HEK293T (cell line): Measurements from ENCODE around the gene MPZL1.

Source experiments
- CTCF ChIA-PET: fragments of 350-600 bp; formaldehyde crosslinking; extraction: SDS; loops from one replicate; lab custom pipeline; 2021; ENCODE audit warnings: antibody characterized with exemption, inconsistent platforms; lab: Yijun Ruan, JAX
- POLR2A ChIA-PET: fragments of 350-600 bp; formaldehyde crosslinking; extraction: SDS; loops from one replicate; lab custom pipeline; 2020; ENCODE audit warnings: antibody characterized with exemption, inconsistent platforms; lab: Yijun Ruan, JAX
- DNase-seq: peaks from one replicate; pipeline ENCODE4 v3.0.0; 2012; ENCODE audit warnings: mixed read lengths; ENCODE audit errors: extremely low spot score
- ARNT ChIP-seq: fragments of 450-650 bp; IDR thresholded peaks from 2 replicates; pipeline ENCODE4 v1.6.1; 2017; ENCODE audit warnings: mild to moderate bottlenecking
- BHLHE40 ChIP-seq: fragments of 450-650 bp; IDR thresholded peaks from 2 replicates; pipeline ENCODE4 v1.6.1; 2016; ENCODE audit warnings: mild to moderate bottlenecking, moderate library complexity, borderline replicate concordance
- CTBP1 ChIP-seq: fragments of 450-650 bp; IDR thresholded peaks from 2 replicates; pipeline ENCODE4 v1.6.1; 2016; ENCODE audit warnings: borderline replicate concordance
- ELF4 ChIP-seq: fragments of 450-650 bp; IDR thresholded peaks from 2 replicates; pipeline ENCODE4 v1.6.1; 2017; ENCODE audit warnings: antibody characterized with exemption
- FOXA1 ChIP-seq: fragments of 450-650 bp; IDR thresholded peaks from 2 replicates; pipeline ENCODE4 v1.6.1; 2016; ENCODE audit warnings: mild to moderate bottlenecking
- FOXK2 ChIP-seq: fragments of 450-650 bp; IDR thresholded peaks from 2 replicates; pipeline ENCODE4 v1.6.1; 2016; ENCODE audit warnings: mild to moderate bottlenecking
- FOXM1 ChIP-seq: fragments of 450-650 bp; IDR thresholded peaks from 2 replicates; pipeline ENCODE4 v1.6.1; 2017; ENCODE audit warnings: mild to moderate bottlenecking, borderline replicate concordance
- HDGF ChIP-seq: fragments of 450-650 bp; IDR thresholded peaks from 2 replicates; pipeline ENCODE4 v1.6.1; 2017; ENCODE audit warnings: antibody characterized with exemption, borderline replicate concordance
- L3MBTL2 ChIP-seq: fragments of 450-650 bp; conservative IDR thresholded peaks from 2 replicates; pipeline ENCODE4 v1.6.1; 2016; ENCODE audit warnings: mild to moderate bottlenecking
- LEF1 ChIP-seq: fragments of 450-650 bp; IDR thresholded peaks from 2 replicates; pipeline ENCODE4 v1.6.1; 2017; ENCODE audit warnings: mild to moderate bottlenecking, borderline replicate concordance
- NFRKB ChIP-seq: fragments of 450-650 bp; IDR thresholded peaks from 2 replicates; pipeline ENCODE4 v1.6.1; 2016; ENCODE audit warnings: mild to moderate bottlenecking, moderate library complexity
- PKNOX1 ChIP-seq: fragments of 450-650 bp; IDR thresholded peaks from 2 replicates; pipeline ENCODE4 v1.6.1; 2016
- SP1 ChIP-seq: fragments of 450-650 bp; IDR thresholded peaks from 2 replicates; pipeline ENCODE4 v1.6.1; 2017
- SUZ12 ChIP-seq: fragments of 450-650 bp; IDR thresholded peaks from 2 replicates; pipeline ENCODE4 v1.6.1; 2016; ENCODE audit warnings: mild to moderate bottlenecking
- TARDBP ChIP-seq: fragments of 450-650 bp; IDR thresholded peaks from 2 replicates; pipeline ENCODE4 v1.6.1; 2016
- ZNF384 ChIP-seq: fragments of 450-650 bp; IDR thresholded peaks from 2 replicates; pipeline ENCODE4 v1.6.1; 2016

Gene MPZL1

GRCh38 chr1:167767761-167768160 lies 46.0 kb downstream of the MPZL1 start:
- ChIA-PET POLR2A (interaction anchor here (0.6 kb wide), 1 partner anchor 33 kb away, joined by 3 read pairs; no protein-coding TSS in a partner anchor), CTCF (no interaction called here)
- TF ChIP-seq HDGF (no peak), PKNOX1 (no peak), L3MBTL2 (no peak), LEF1 (no peak), BHLHE40 (no peak), ARNT (no peak), ZNF384 (no peak), TARDBP (no peak), FOXK2 (no peak)
- no peak for DNase-seq

GRCh38 chr1:167770127-167770526 lies 48.3 kb downstream of the MPZL1 start:
- CTCF ChIA-PET: interaction anchor here (0.6 kb wide), 1 partner anchor 15 kb away, joined by 3 read pairs; no protein-coding TSS in a partner anchor
- DNase-seq: no peak
- TF ChIP-seq FOXA1: no peak
- no peak for TF ChIP-seq NFRKB
- TF ChIP-seq ELF4: no peak
- TF ChIP-seq ZNF384: no peak
- TF ChIP-seq TARDBP: no peak
- no peak for TF ChIP-seq SP1
- POLR2A ChIA-PET: no interaction called here

- POLR2A ChIA-PET: no interaction called here
- TF ChIP-seq ELF4 (no peak), LEF1 (no peak), CTBP1 (no peak), TARDBP (no peak), HDGF (no peak), L3MBTL2 (no peak), SUZ12 (no peak), BHLHE40 (no peak), PKNOX1 (no peak), FOXA1 (no peak), NFRKB (no peak), FOXK2 (no peak), ARNT (no peak), ZNF384 (no peak)
- no peak for DNase-seq
- CTCF ChIA-PET: no interaction called here
Observed at GRCh38 chr1:167772436-167772835, 50.7 kb downstream of the MPZL1 start.

- no peak for DNase-seq
- TF ChIP-seq BHLHE40: no peak
- no peak for TF ChIP-seq SUZ12
- TF ChIP-seq ARNT: no peak
- no peak for TF ChIP-seq SP1
- no peak for TF ChIP-seq ZNF384
- no peak for TF ChIP-seq PKNOX1
- TF ChIP-seq FOXK2: no peak
- TF ChIP-seq FOXM1: no peak
- ChIA-PET CTCF (interaction anchor here (0.6 kb wide), 1 partner anchor 311 kb away, joined by 3 read pairs; no protein-coding TSS in a partner anchor), POLR2A (no interaction called here)
Observed at GRCh38 chr1:167773516-167773915, 51.7 kb downstream of the MPZL1 start.

- TF ChIP-seq CTBP1: no peak
- no peak for TF ChIP-seq ARNT
- no peak for TF ChIP-seq FOXM1
- TF ChIP-seq HDGF: no peak
- ChIA-PET POLR2A (no interaction called here), CTCF (no interaction called here)
- DNase-seq: no peak
Observed at GRCh38 chr1:167774710-167775109, 52.9 kb downstream of the MPZL1 start.

- TF ChIP-seq FOXA1 (no peak), ZNF384 (no peak), ARNT (no peak), FOXK2 (no peak), SUZ12 (no peak), LEF1 (no peak), PKNOX1 (no peak), ELF4 (no peak), NFRKB (no peak), BHLHE40 (no peak), L3MBTL2 (no peak), CTBP1 (no peak), SP1 (no peak), FOXM1 (no peak), TARDBP (no peak)
- ChIA-PET CTCF (no interaction called here), POLR2A (no interaction called here)
- DNase-seq: no peak
Observed at GRCh38 chr1:167775178-167775577, 53.4 kb downstream of the MPZL1 start.

GRCh38 chr1:167776151-167776550 lies 54.4 kb downstream of the MPZL1 start:
- CTCF ChIA-PET: no interaction called here
- TF ChIP-seq TARDBP (no peak), ZNF384 (no peak), FOXK2 (no peak), FOXA1 (no peak), ELF4 (no peak), SUZ12 (no peak), SP1 (no peak), HDGF (no peak), FOXM1 (no peak), L3MBTL2 (no peak), CTBP1 (no peak), PKNOX1 (no peak), LEF1 (no peak)
- DNase-seq: no peak
- POLR2A ChIA-PET: no interaction called here
